OCI-LY1 (cell line): Measurements from ENCODE around the gene GAL3ST2.
"Not testable (repeated sequence)": the region's sequence is repeated elsewhere in the genome, so short reads cannot be mapped to it uniquely, and the experiment has no call there.

Experiments used
- H2AFZ ChIP-seq: fragments of 200-600 bp; sonication (generic), shearing (Covaris generic); 2 replicates; pipeline ENCODE4 v1.6.0; 2014; ENCODE audit warnings: antibody characterized with exemption, mild to moderate bottlenecking, low read length
- H3F3A ChIP-seq: fragments of 200-600 bp; sonication (generic), shearing (Covaris generic); 2 replicates; pipeline ENCODE4 v1.6.0; 2014; ENCODE audit warnings: mild to moderate bottlenecking, antibody characterized with exemption, low read length, moderate library complexity; ENCODE audit not compliant: insufficient read depth
- H3K27ac ChIP-seq: fragments of 200-600 bp; sonication (generic); 2 replicates; pipeline ENCODE4 v1.5.1; 2014; ENCODE audit warnings: low read length, mixed run types, mild to moderate bottlenecking, low read depth; ENCODE audit not compliant: poor library complexity, severe bottlenecking
- H3K27me3 ChIP-seq: fragments of 200-600 bp; sonication (generic); 2 replicates; pipeline ENCODE4 v1.6.0; 2014; ENCODE audit warnings: antibody characterized with exemption, mild to moderate bottlenecking, low read length, moderate library complexity; ENCODE audit not compliant: insufficient read depth
- H3K36me3 ChIP-seq: fragments of 200-600 bp; sonication (generic); 2 replicates; pipeline ENCODE4 v1.6.1; 2014; ENCODE audit warnings: mild to moderate bottlenecking, antibody characterized with exemption, low read length, moderate library complexity, mixed read lengths; ENCODE audit not compliant: insufficient read depth
- H3K4me1 ChIP-seq: fragments of 200-600 bp; sonication (generic); 2 replicates; pipeline ENCODE4 v1.5.1; 2014; ENCODE audit warnings: mild to moderate bottlenecking, low read length, moderate library complexity; ENCODE audit not compliant: insufficient read depth, severe bottlenecking
- H3K4me2 ChIP-seq: fragments of 200-600 bp; sonication (generic), shearing (Covaris generic); 2 replicates; pipeline ENCODE4 v1.6.1; 2014; ENCODE audit warnings: low read length
- H3K4me3 ChIP-seq: fragments of 200-600 bp; sonication (generic); 2 replicates; pipeline ENCODE4 v1.5.1; 2014; ENCODE audit warnings: low read length, low read depth, mild to moderate bottlenecking, mixed read lengths; ENCODE audit not compliant: poor library complexity, severe bottlenecking
- H3K79me2 ChIP-seq: fragments of 200-600 bp; shearing (Covaris generic); 2 replicates; pipeline ENCODE4 v1.6.1; 2016; ENCODE audit warnings: mixed run types, low read length, mixed read lengths; ENCODE audit not compliant: insufficient read depth
- H3K9ac ChIP-seq: fragments of 200-600 bp; sonication (generic), shearing (Covaris generic); 2 replicates; pipeline ENCODE4 v1.6.1; 2014; ENCODE audit warnings: mild to moderate bottlenecking, low read length, mixed read lengths
- H3K9me2 ChIP-seq: fragments of 200-600 bp; sonication (generic), shearing (Covaris generic); 2 replicates; pipeline ENCODE4 v1.6.1; 2014; ENCODE audit warnings: low read depth, mild to moderate bottlenecking, low read length, mixed read lengths
- H3K9me3 ChIP-seq: fragments of 200-600 bp; shearing (Covaris generic); 2 replicates; pipeline ENCODE4 v1.6.1; 2014; ENCODE audit warnings: low read length, mixed read lengths
- H4K20me1 ChIP-seq: fragments of 200-600 bp; sonication (generic), shearing (Covaris generic); 2 replicates; pipeline ENCODE4 v1.6.0; 2016; ENCODE audit warnings: mild to moderate bottlenecking, low read length; ENCODE audit not compliant: insufficient read depth
- EZH2 ChIP-seq: fragments of 200-600 bp; sonication (generic), shearing (Covaris generic); IDR thresholded peaks from 2 replicates; pipeline ENCODE4 v1.8.0; 2017; ENCODE audit warnings: borderline replicate concordance, mixed run types, mild to moderate bottlenecking, antibody characterized with exemption, low read length, moderate library complexity, mixed read lengths
- TF ChIP-seq, protein P1 (sequence below): fragments of 200-600 bp; sonication (generic), shearing (Covaris generic); IDR thresholded peaks from 2 replicates; pipeline ENCODE4 v1.5.1; 2017; ENCODE audit warnings: mild to moderate bottlenecking, antibody characterized with exemption, low read length, moderate library complexity, mixed read lengths

The GAL3ST2 gene

GRCh38 chr2:241739651-241740050 is 37.0 kb upstream of the GAL3ST2 start:
- H4K20me1 ChIP-seq, result no peaks in the 10 kb centered on the region
- peaks cover 36% of the 10 kb centered on the region for H3K36me3 ChIP-seq
- H3K9me2 ChIP-seq, result no peaks in the 10 kb centered on the region
- no peak overlapping the region for H3K9ac ChIP-seq
- H3K4me1 ChIP-seq, result peaks cover 14% of the 10 kb centered on the region
- H3K9me3 ChIP-seq, result no peaks in the 10 kb centered on the region
- H3K4me3 ChIP-seq, result no peak overlapping the region
- H3K27me3 ChIP-seq, result no peaks in the 10 kb centered on the region
- H3K27ac ChIP-seq, result no peak overlapping the region
- no peak overlapping the region for H2AFZ ChIP-seq
- H3K4me2 ChIP-seq, result no peak overlapping the region
- H3F3A ChIP-seq, result no peaks in the 10 kb centered on the region
- H3K79me2 ChIP-seq, result no peaks in the 10 kb centered on the region
- TF ChIP-seq, protein P1, sequence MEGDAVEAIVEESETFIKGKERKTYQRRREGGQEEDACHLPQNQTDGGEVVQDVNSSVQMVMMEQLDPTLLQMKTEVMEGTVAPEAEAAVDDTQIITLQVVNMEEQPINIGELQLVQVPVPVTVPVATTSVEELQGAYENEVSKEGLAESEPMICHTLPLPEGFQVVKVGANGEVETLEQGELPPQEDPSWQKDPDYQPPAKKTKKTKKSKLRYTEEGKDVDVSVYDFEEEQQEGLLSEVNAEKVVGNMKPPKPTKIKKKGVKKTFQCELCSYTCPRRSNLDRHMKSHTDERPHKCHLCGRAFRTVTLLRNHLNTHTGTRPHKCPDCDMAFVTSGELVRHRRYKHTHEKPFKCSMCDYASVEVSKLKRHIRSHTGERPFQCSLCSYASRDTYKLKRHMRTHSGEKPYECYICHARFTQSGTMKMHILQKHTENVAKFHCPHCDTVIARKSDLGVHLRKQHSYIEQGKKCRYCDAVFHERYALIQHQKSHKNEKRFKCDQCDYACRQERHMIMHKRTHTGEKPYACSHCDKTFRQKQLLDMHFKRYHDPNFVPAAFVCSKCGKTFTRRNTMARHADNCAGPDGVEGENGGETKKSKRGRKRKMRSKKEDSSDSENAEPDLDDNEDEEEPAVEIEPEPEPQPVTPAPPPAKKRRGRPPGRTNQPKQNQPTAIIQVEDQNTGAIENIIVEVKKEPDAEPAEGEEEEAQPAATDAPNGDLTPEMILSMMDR, result no peak
- TF ChIP-seq EZH2, result no peak

- no peak for TF ChIP-seq EZH2
- TF ChIP-seq, protein P1, result no peak
- H3F3A ChIP-seq, result no peaks in the 10 kb centered on the region
- H3K4me1 ChIP-seq, result peaks cover 8% of the 10 kb centered on the region
- H3K4me2 ChIP-seq, result no peak overlapping the region
- no peaks in the 10 kb centered on the region for H3K27me3 ChIP-seq
- no peaks in the 10 kb centered on the region for H4K20me1 ChIP-seq
- H3K79me2 ChIP-seq, result no peaks in the 10 kb centered on the region
- H3K4me3 ChIP-seq, result no peak overlapping the region
- no peak overlapping the region for H2AFZ ChIP-seq
- peaks cover 50% of the 10 kb centered on the region for H3K36me3 ChIP-seq
- H3K9me2 ChIP-seq, result no peaks in the 10 kb centered on the region
- H3K27ac ChIP-seq, result no peak overlapping the region
- peaks cover 3% of the 10 kb centered on the region; the same call in 1 of the 2 replicates for H3K9me3 ChIP-seq
- no peak overlapping the region for H3K9ac ChIP-seq
Measured at GRCh38 chr2:241741016-241741415, 35.6 kb upstream of the GAL3ST2 start.

DNA sequence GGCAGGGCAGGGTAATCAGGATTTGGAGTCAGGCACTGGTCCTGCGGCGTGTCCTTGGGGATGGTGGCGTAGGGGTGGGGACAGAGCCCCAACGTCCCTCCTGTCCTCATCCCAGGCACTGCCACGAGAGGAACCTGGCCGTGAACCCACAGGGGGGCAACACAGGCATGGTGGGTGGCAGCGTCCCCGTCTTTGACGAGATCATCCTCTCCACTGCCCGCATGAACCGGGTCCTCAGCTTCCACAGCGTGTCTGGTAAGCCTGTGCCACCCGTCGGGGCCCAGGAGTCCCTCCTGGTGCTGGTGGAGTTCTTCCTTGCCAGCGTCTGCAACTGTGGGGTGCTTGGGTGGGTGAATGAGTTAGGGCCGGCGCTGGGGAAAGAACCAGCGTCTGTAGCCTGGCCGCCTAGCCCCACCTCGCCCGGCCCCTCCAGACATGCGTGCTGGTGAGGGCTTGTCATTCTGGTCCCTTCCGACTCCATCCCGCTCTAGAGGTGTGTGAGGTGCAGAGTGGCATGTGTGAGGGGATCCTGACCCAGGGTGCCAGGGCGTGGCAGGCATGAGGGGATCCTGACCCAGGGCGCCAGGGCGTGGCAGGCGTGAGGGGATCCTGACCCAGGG is 34.2 kb upstream of the GAL3ST2 start:
- Histone ChIP-seq H3K9me2 (no peaks in the 10 kb centered on the region), H3K36me3 (peaks cover 62% of the 10 kb centered on the region), H4K20me1 (no peaks in the 10 kb centered on the region), H3F3A (no peaks in the 10 kb centered on the region), H3K9ac (no peak overlapping the region), H3K9me3 (peaks cover 3% of the 10 kb centered on the region; the same call in 1 of the 2 replicates), H3K27ac (no peak overlapping the region), H3K4me3 (no peak overlapping the region), H3K79me2 (no peaks in the 10 kb centered on the region), H3K4me2 (no peak overlapping the region), H3K27me3 (no peaks in the 10 kb centered on the region), H3K4me1 (peaks cover 7% of the 10 kb centered on the region), H2AFZ (no peak overlapping the region)
- TF ChIP-seq EZH2, result no peak
- TF ChIP-seq, protein P1, result no peak

DNA sequence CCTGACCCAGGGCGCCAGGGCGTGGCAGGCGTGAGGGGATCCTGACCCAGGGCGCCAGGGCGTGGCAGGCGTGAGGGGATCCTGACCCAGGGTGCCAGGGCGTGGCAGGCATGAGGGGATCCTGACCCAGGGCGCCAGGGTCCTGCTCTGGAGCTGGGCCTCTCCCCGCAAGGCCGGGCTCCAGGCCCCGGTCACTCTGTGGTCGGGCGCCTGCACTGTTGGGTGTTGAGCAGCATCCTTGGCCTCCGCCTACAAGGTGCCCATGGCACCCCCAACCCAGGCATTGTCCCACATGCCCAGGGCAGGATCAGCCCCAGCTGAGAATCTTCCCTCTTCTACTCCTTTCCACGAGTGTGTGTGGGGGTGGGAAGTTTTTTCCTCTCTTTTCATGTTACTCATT is 33.6 kb upstream of the GAL3ST2 start:
- H3K4me3 ChIP-seq, H3K4me1 ChIP-seq, H2AFZ ChIP-seq, H3K27ac ChIP-seq, H3F3A ChIP-seq, H3K9me3 ChIP-seq, H3K9ac ChIP-seq, H3K27me3 ChIP-seq, H4K20me1 ChIP-seq, H3K9me2 ChIP-seq, H3K4me2 ChIP-seq, H3K79me2 ChIP-seq: not testable (repeated sequence)
- peaks cover 63% of the 10 kb centered on the region for H3K36me3 ChIP-seq
